Measurements from ENCODE around the gene POLR3E. TPM values are rescaled to one million over a fixed set of nuclear protein-coding genes. Genes with fewer than 3 reads are reported as not detected.

Gene POLR3E
- total RNA-seq, 2 donors from 2014 or later: 28.6 to 33.0 TPM

DNA sequence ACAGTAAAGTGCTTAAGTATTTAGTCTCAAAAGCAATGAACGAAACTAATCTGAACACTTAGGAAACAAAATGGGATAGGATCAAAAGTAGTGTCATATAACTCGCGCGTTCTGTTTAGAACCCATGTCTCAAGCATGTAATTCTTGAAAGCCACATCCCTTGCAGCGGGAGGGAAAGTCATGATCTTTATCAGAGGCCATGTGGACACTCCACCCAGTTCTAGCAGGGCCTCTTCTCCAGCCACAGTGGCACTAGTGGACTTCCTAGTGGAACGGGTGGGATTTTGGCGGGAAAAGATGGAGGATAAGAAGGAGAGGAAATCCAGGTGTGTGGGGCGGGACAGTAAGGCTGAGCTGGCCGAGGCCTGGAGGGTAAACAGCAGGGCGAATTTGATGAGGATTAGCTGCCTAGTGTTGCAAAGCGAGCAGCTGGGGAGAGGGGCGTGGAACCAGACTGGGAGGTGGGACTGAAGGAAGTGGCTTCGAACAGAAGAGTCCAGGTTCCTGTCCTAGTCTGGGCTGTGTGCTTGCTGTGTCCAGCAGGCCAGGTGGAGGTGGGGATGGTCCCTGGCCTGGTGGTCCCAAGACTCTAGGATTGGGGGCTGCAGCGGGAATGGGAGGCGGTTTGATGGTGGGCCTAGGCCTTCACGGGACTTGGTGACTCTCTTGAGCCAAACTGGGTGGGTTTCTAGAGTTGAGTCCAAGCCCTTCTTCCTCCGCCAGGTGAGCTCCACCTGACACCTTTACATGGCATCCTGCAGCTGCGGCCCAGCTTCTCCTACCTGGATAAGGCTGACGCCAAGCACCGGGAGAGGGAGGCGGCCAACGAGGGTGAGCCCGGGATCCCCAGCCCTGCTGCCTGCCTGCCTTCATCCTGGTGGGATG is 15.9 kb downstream of the POLR3E start:
- DNase-seq (ENCODE audit: low spot score): peak; percentile 76
- intact Hi-C loops (cut with DNase I): no loop called here

GRCh38 chr16:22313876-22314470 is 16.8 kb downstream of the POLR3E start:
- DNase-seq (ENCODE audit: low spot score): no peak
- intact Hi-C loops (cut with DNase I): no loop called here

GRCh38 chr16:22314661-22315626 is 17.7 kb downstream of the POLR3E start:
- intact Hi-C loops (cut with DNase I): no loop called here
- DNase-seq (ENCODE audit: low spot score): peak; percentile 71

GRCh38 chr16:22315979-22316378 is 18.8 kb downstream of the POLR3E start:
- DNase-seq (ENCODE audit: low spot score): no peak
- intact Hi-C loops (cut with DNase I): no loop called here

GRCh38 chr16:22316411-22316811 is 19.2 kb downstream of the POLR3E start:
- DNase-seq (ENCODE audit: low spot score): peak; percentile 78
- intact Hi-C loops (cut with DNase I): no loop called here

DNA sequence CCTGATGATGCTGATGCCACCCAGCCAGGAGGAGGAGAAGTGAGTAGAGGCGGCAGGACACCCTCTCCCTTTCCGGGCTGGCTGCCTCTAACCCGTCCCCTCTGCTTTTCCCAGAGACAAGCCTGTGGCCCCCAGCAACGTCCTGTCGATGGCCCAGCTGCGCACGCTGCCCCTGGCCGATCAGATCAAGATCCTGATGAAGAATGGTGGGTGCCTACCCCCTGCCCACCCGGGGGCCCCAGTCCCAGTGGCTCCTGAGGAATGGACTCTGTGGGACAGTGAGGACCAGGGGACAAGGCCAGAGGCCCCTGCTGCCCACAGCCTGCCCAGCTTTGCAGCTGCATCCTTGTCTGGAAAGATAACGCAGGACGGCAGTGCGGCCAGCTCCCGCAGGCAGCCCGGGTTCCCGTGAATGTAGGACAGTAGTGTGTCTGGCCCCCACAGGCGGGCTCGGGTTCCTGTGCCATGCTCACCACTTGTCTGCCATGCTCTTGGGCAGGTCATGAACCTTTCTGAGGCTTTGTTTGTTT is 19.9 kb downstream of the POLR3E start:
- peak; percentile 82 for DNase-seq (ENCODE audit: low spot score)
- intact Hi-C loops (cut with DNase I): no loop called here

GRCh38 chr16:22317625-22318024 is 20.4 kb downstream of the POLR3E start:
- DNase-seq (ENCODE audit: low spot score): no peak
- intact Hi-C loops (cut with DNase I): no loop called here

DNA sequence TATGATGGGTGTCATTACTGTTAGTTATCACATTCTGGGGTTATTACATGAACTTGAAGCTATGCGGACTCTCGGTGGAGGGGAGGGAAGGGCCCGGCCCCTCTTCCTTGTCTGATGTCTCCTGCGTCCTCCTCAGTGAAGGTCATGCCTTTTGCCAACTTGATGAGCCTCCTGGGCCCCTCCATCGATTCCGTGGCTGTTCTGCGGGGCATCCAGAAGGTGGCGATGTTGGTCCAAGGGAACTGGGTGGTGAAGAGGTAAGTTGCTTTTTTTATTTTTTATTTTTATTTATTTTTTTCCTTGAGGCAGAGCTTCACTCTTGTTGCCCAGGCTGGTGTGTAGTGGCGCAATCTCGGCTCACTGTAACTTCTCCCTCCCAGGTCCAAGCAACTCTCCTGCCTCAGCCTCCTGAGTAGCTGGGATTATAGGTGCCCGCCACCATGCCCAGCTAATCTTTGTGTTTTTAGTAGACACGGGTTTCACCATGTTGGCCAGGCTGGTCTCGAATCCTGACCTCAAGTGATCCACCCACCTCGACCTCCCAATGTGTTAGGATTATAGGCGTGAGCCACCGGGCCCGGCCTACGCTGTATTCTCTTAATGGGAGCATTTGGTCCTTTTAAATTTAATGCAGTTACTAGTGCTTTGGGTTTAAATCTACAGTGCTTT is 21.6 kb downstream of the POLR3E start:
- DNase-seq (ENCODE audit: low spot score): no peak
- intact Hi-C loops (cut with DNase I): no loop called here

DNA sequence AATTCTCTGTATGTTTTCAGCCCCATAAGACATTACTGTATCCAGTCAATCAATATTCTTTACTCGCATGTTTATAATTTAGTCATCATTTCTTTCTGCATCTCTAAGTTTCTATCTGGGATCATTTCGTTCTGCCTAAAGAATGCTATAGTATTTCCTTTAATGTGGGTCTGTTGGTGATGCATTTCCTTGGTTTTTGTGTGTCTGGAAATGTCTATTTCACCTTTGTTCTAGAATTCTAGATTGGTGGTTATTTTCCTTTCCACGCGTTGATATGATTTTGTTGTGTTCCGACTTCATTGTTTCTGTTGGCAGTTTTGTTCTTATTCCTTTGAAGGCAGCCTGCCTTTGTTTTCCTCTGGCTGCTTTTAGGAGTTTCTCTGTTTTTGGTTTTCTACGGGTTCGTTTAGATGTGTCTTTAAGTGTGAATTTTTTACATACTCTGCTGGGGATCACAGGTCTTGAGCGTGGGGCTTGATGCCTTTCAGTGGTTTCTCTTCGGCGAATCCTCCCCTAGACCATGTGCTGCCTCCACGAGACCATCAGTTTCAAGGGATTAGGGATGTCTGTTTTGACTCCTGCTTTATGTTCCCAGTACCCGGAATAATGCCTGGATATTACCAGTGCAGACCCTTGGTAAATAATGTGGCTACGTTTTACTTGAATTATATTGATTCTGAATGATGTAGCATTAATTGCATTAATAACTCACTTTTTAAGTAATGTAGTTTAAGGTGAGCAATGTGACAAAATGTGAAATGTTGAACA is 23.5 kb downstream of the POLR3E start:
- intact Hi-C loops (cut with DNase I): loop anchor here in 1 of 2 donors (1.0 kb wide), 1 partner anchor 50 kb away; no protein-coding TSS in a partner anchor
- DNase-seq (ENCODE audit: low spot score): no peak

- intact Hi-C loops (cut with DNase I): loop anchor here in 1 of 2 donors (1.0 kb wide), 1 partner anchor 49 kb away; no protein-coding TSS in a partner anchor
- DNase-seq (ENCODE audit: low spot score): no peak
These were observed 24.3 kb downstream of the POLR3E start for GRCh38 chr16:22321340-22322001.

DNA sequence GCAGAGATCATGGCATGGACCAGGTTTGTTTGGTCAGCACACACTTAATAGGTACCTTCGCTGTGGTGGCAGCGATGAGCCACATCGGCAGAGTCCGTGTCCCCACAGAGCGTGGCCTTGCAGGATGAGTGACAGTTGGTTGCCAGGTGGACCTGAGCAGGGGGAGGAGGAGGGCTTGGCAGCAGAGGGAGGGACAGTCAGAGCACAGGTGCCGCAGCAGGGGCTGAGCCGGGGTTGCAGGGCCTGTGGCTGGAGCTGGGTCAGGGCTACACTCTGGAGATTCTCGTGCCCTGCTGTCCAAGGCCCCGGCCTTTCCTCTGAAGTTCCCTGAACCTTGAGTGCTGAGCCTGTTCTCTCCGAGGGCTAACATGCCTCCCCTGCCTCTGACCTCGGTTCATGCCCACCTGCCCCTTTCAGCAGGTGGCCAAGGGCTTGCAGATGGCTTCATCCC is 24.8 kb downstream of the POLR3E start:
- intact Hi-C loops (cut with DNase I): no loop called here
- peak; percentile 65 for DNase-seq (ENCODE audit: low spot score)

DNA sequence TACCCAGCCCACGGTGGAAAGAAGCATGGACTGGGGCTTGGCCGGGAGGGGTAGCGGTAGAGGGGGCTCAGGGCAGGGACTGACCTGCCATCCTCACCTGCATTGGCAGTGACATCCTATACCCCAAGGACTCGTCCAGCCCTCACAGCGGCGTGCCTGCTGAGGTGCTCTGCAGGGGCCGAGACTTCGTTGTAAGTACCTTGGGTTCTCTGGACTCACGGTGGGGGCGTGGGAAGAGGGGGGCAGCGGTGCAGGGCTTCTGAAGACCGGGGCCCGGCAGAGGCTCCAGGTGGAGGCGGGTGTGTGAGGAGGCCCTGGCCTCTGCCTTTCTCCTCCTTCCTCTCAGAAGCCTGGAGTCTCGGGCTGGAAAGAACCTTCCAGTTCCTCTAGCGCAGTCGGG is 25.5 kb downstream of the POLR3E start:
- intact Hi-C loops (cut with DNase I): no loop called here
- no peak for DNase-seq (ENCODE audit: low spot score)

DNA sequence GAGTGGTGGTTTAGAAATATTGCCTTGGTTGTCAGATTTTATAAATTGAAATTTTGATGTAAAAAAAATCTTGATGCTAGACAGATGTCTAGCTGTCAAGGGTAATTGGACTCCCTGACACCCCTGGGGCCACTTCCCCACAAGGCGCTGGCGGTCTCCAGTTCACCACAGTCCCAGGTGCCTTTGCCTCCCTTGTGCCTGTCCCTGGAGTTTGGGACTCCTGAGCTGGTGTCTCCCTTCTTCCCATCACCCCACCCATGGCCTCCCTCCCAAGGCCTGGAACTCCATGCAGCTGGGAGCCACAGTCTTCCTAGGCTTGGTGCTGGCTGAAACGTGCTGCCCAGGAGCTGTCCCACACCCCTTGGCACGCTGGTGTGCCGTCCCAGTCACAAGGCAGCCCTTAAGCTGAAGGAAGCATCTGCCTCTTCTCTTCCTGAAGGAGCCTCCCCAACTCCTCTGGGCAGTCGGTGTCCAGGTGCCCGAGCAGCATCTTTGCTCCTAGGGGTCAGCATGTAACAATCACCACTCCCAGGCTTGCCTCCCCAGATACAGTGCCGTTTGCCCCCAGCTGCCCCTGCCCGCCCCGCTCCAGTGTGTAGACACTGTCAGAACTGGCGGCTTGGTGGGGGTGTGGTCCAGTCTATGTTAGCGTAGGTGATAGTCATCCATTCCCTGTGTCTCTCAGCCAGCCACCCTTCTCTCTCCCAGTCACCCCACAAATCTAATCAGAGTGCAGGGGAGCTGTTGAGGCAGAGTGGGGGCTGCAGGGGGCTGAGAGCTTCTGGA is 26.2 kb downstream of the POLR3E start:
- intact Hi-C loops (cut with DNase I): no loop called here
- no peak for DNase-seq (ENCODE audit: low spot score)

DNA sequence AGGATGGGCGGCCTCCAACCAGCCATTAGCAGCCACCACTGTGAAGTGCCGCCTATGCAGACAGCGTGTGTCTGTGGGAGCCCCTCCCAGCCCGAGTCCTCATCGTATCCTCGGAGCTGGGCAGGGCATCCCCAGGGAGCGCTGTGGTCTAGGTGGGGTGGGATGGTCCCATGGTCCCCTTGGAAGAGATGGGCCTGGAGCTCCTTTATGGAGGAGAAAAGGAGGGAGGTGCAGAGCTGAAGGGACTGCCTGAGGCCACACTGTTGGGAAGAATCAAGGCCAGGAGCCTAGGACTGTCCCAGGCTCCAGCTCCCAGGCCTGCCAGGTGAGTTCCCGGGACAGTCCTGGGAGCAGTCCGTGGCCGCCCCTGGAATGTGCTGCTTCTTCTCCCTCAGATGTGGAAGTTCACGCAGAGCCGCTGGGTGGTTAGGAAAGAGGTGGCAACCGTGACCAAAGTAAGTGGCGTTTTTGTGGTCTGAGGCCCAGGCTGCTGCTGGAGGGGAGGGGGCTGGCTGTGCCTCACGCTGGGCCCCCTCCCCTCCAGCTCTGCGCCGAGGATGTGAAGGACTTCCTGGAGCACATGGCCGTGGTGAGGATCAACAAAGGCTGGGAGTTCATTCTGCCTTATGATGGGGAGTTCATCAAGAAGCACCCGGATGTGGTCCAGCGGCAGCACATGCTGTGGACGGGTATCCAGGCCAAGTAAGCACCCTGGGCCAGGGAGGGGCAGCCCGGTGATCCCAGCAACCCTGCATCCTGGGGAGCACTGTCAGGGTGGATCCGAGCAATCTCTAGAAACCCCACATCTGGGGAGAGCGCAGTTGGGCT is 27.0 kb downstream of the POLR3E start:
- intact Hi-C loops (cut with DNase I): no loop called here
- no peak for DNase-seq (ENCODE audit: low spot score)

DNA sequence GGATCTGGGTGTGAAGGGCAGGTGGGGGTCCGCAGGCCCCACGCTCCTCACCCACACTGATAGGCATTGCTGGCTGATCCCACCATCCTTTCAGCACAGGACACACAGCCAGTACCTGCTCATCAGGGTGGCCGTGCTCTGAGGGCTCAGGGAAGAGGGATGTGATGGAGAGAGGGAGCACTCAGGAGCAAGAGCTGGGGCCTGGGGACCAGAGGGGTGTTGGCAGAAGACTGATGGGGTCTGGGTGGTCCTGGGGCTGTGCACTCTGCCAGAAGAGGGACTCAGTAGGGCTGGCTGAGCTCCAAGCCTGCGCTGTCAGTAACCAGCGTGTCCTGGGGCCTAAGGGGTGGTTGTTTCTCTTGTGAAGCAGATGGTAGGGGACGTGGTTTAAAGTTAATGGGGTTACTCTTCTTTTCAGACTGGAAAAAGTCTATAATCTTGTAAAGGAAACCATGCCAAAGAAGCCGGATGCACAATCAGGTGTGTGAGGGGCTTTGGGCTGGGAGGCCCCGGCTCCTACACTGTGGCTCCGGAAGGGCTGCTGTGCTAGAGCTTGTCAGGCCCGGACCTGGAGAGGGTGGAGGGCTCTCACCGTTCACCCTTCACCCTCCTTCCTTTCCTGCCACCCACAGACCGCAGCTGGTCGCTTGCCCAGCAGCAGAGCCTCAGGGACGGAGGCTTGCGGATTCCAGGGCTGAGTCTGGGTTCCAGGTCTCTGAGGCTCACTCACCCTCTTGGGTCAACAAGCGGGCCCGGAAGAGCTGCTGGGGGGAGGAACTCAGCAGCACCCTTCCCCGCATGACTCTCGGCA is 27.8 kb downstream of the POLR3E start:
- intact Hi-C loops (cut with DNase I): no loop called here
- no peak for DNase-seq (ENCODE audit: low spot score)

All from posterior vena cava (tissue), 2 donors.